Astrocyte (in vitro differentiated cells and primary cell): ENCODE measurements around the gene APRT.

ENCODE experiments used
- EZH2 ChIP-seq: IDR thresholded peaks from 2 replicates; pipeline ENCODE4 v1.6.1; 2012; ENCODE audit warnings: mild to moderate bottlenecking, low read length, inconsistent platforms; ENCODE audit not compliant: insufficient read depth
- TF ChIP-seq, protein P1 (sequence below): IDR thresholded peaks from 2 replicates; pipeline ENCODE4 v1.5.1; 2011; ENCODE audit warnings: low read depth, mild to moderate bottlenecking, inconsistent platforms, low read length, moderate library complexity; ENCODE audit not compliant: insufficient read depth

- TF ChIP-seq, protein P1, sequence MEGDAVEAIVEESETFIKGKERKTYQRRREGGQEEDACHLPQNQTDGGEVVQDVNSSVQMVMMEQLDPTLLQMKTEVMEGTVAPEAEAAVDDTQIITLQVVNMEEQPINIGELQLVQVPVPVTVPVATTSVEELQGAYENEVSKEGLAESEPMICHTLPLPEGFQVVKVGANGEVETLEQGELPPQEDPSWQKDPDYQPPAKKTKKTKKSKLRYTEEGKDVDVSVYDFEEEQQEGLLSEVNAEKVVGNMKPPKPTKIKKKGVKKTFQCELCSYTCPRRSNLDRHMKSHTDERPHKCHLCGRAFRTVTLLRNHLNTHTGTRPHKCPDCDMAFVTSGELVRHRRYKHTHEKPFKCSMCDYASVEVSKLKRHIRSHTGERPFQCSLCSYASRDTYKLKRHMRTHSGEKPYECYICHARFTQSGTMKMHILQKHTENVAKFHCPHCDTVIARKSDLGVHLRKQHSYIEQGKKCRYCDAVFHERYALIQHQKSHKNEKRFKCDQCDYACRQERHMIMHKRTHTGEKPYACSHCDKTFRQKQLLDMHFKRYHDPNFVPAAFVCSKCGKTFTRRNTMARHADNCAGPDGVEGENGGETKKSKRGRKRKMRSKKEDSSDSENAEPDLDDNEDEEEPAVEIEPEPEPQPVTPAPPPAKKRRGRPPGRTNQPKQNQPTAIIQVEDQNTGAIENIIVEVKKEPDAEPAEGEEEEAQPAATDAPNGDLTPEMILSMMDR, result no peak
- TF ChIP-seq EZH2, result no peak
These were observed 50.6 kb downstream of the APRT start for GRCh38 chr16:88761143-88761534.
